Vagina (tissue), 2 donors: ENCODE data around the gene TRIM26. TPM values are rescaled to one million over a fixed set of nuclear protein-coding genes. Genes with fewer than 3 reads are reported as not detected.
"Not testable (repeated sequence)": the region's sequence is repeated elsewhere in the genome, so short reads cannot be mapped to it uniquely, and the experiment has no call there.

Experiments used
- DNase-seq, 2 donors: peaks; one replicate each; pipeline ENCODE4 v3.0.0-alpha.2; 2017; ENCODE audit errors: extremely low spot score in 2 of 2
- H3K27ac ChIP-seq: fragments of 200-600 bp; sonication (generic); one replicate; pipeline ENCODE4 v1.5.1; 2019
- H3K27me3 ChIP-seq: fragments of 200-600 bp; sonication (generic); one replicate; pipeline ENCODE4 v1.5.1; 2019
- H3K36me3 ChIP-seq, 2 donors: fragments of 200-600 bp; sonication (generic); one replicate each; pipeline ENCODE4 v1.5.1; 2017 to 2019
- H3K4me1 ChIP-seq: fragments of 200-600 bp; sonication (generic); one replicate; pipeline ENCODE4 v1.5.1; 2019
- H3K4me3 ChIP-seq, 2 donors: fragments of 200-600 bp; sonication (generic); 1 replicate in 1 of 2; 2 replicates in 1 of 2; pipeline ENCODE4 v1.5.1; 2016 to 2019
- H3K9me3 ChIP-seq: fragments of 200-600 bp; sonication (generic); one replicate; pipeline ENCODE4 v1.5.1; 2019
- CTCF ChIP-seq, 3 experiments: fragments of 450-650 bp in 2 of 3; fragments of 200-600 bp in 1 of 3; sonication (generic) in 1 of 3; IDR thresholded peaks; one replicate each; pipeline ENCODE4 v1.5.1; 2017 to 2019; ENCODE audit warnings: antibody characterized with exemption in 3 of 3, mild to moderate bottlenecking in 2 of 3, moderate library complexity in 2 of 3
- POLR2A ChIP-seq, 2 donors: fragments of 450-650 bp; IDR thresholded peaks; one replicate each; pipeline ENCODE4 v1.6.1; 2017; ENCODE audit warnings: antibody characterized with exemption in 2 of 2, mild to moderate bottlenecking in 2 of 2, moderate library complexity in 2 of 2
- POLR2AphosphoS5 ChIP-seq, 2 donors: sonication (generic); formaldehyde crosslinking; IDR thresholded peaks; one replicate each; pipeline ENCODE4 v1.9.0; 2017; ENCODE audit warnings: antibody characterized with exemption in 2 of 2, mild to moderate bottlenecking in 2 of 2, low read depth in 1 of 2; ENCODE audit not compliant: insufficient read depth in 1 of 2
- intact Hi-C: fragments of 100-400 bp; cut with DNase I; formaldehyde crosslinking; loops from one replicate; pipeline ENCODE4 v1.15.1; 2023
- total RNA-seq: library from RNA; depleted of rRNA; stranded (reverse); fragments of >200 nt; gene quantifications from one replicate; pipeline ENCODE4 v1.2.3, GENCODE V29; 2016

The TRIM26 gene
- total RNA-seq: 35.4 TPM

GRCh38 chr6:30212865-30213666, at the start of gene TRIM26:
Gene TRIM26, minus strand, starts transcription at chr6:30213406. Its CDS starts 14,303 bp downstream, at chr6:30199103.
- Histone ChIP-seq H3K27ac (peak within 1 kb of the TSS; percentile 99), H3K9me3 (no peaks in the 10 kb centered on the region), H3K4me1 (peaks cover 47% of the 10 kb centered on the region), H3K36me3 (no peaks in the 10 kb centered on the region), H3K27me3 (no peaks in the 10 kb centered on the region), H3K4me3 (peak within 1 kb of the TSS; percentile 92 to 94)
- TF ChIP-seq POLR2AphosphoS5 (IDR thresholded peaks at IDR 0.05; ENCODE audit: insufficient read depth in 1 of 2, low read depth in 1 of 2) (peak; percentile 96 to 99), POLR2A (IDR thresholded peaks at IDR 0.05) (peak; percentile 90 to 97), CTCF (IDR thresholded peaks at IDR 0.05) (no peak)
- DNase-seq: peak; percentile 98 to 99
- intact Hi-C loops: no loop called here

- TF ChIP-seq POLR2AphosphoS5 (IDR thresholded peaks at IDR 0.05; ENCODE audit: insufficient read depth in 1 of 2, low read depth in 1 of 2) (no peak), POLR2A (IDR thresholded peaks at IDR 0.05) (no peak), CTCF (IDR thresholded peaks at IDR 0.05) (no peak)
- intact Hi-C loops: no loop called here
- Histone ChIP-seq H3K4me3 (peak overlapping the region; percentile 72 to 98), H3K36me3 (no peaks in the 10 kb centered on the region), H3K27me3 (no peaks in the 10 kb centered on the region), H3K4me1 (peaks cover 15% of the 10 kb centered on the region), H3K9me3 (no peaks in the 10 kb centered on the region), H3K27ac (peak overlapping the region; percentile 68)
- no peak for DNase-seq
Measured at GRCh38 chr6:30260036-30260504, 46.9 kb upstream of the TRIM26 start.

GRCh38 chr6:30259140-30260035, 46.2 kb upstream of the TRIM26 start:
- no peaks in the 10 kb centered on the region for H3K36me3 ChIP-seq

GRCh38 chr6:30258204-30258603, 45.0 kb upstream of the TRIM26 start:
- no peak for TF ChIP-seq CTCF (IDR thresholded peaks at IDR 0.05)
- no peak for TF ChIP-seq POLR2AphosphoS5 (IDR thresholded peaks at IDR 0.05; ENCODE audit: insufficient read depth in 1 of 2, low read depth in 1 of 2)
- no peak for TF ChIP-seq POLR2A (IDR thresholded peaks at IDR 0.05)
- Histone ChIP-seq H3K4me1 (peaks cover 15% of the 10 kb centered on the region), H3K27me3 (no peaks in the 10 kb centered on the region), H3K36me3 (no peaks in the 10 kb centered on the region), H3K4me3 (no peak overlapping the region), H3K9me3 (no peaks in the 10 kb centered on the region), H3K27ac (no peak overlapping the region)
- DNase-seq: no peak
- intact Hi-C loops: no loop called here

More at GRCh38 chr6:30259140-30260035, 46.2 kb upstream of the TRIM26 start:
- Histone ChIP-seq H3K27me3 (no peaks in the 10 kb centered on the region), H3K27ac (peak overlapping the region; percentile 68), H3K4me1 (peaks cover 15% of the 10 kb centered on the region), H3K9me3 (no peaks in the 10 kb centered on the region), H3K4me3 (peak overlapping the region; percentile 72 to 98)
- intact Hi-C loops: no loop called here
- no peak for DNase-seq
- TF ChIP-seq POLR2A (IDR thresholded peaks at IDR 0.05) (peak in 1 of 2 donors; percentile 25), CTCF (IDR thresholded peaks at IDR 0.05) (no peak), POLR2AphosphoS5 (IDR thresholded peaks at IDR 0.05; ENCODE audit: insufficient read depth in 1 of 2, low read depth in 1 of 2) (peak in 1 of 2 donors; percentile 80)

- H3K36me3 ChIP-seq, H3K27ac ChIP-seq, H3K27me3 ChIP-seq, H3K4me3 ChIP-seq, H3K9me3 ChIP-seq, H3K4me1 ChIP-seq, intact Hi-C loops, DNase-seq: not testable (repeated sequence)
Measured at GRCh38 chr6:30252417-30252816, 39.2 kb upstream of the TRIM26 start.
